AG10803 (cell line): ENCODE measurements around the gene ENTPD3.

Source experiments
- DNase-seq: peaks from one replicate; pipeline ENCODE4 v3.0.0; 2010; ENCODE audit warnings: low read depth
- H3K4me3 ChIP-seq: 2 replicates; pipeline ENCODE4 v1.5.1; 2011; ENCODE audit warnings: mild to moderate bottlenecking, low read length, control low read depth
- TF ChIP-seq, protein P1 (sequence below): conservative IDR thresholded peaks from 2 replicates; pipeline ENCODE4 v1.5.1; 2011; ENCODE audit warnings: mild to moderate bottlenecking, low read length, control low read depth, inconsistent platforms

The ENTPD3 gene

GRCh38 chr3:40452562-40452875 is 65.5 kb downstream of the ENTPD3 start:
- H3K4me3 ChIP-seq: peak overlapping the region; percentile 93
- TF ChIP-seq, protein P1, sequence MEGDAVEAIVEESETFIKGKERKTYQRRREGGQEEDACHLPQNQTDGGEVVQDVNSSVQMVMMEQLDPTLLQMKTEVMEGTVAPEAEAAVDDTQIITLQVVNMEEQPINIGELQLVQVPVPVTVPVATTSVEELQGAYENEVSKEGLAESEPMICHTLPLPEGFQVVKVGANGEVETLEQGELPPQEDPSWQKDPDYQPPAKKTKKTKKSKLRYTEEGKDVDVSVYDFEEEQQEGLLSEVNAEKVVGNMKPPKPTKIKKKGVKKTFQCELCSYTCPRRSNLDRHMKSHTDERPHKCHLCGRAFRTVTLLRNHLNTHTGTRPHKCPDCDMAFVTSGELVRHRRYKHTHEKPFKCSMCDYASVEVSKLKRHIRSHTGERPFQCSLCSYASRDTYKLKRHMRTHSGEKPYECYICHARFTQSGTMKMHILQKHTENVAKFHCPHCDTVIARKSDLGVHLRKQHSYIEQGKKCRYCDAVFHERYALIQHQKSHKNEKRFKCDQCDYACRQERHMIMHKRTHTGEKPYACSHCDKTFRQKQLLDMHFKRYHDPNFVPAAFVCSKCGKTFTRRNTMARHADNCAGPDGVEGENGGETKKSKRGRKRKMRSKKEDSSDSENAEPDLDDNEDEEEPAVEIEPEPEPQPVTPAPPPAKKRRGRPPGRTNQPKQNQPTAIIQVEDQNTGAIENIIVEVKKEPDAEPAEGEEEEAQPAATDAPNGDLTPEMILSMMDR: no peak
- DNase-seq: no peak

DNA sequence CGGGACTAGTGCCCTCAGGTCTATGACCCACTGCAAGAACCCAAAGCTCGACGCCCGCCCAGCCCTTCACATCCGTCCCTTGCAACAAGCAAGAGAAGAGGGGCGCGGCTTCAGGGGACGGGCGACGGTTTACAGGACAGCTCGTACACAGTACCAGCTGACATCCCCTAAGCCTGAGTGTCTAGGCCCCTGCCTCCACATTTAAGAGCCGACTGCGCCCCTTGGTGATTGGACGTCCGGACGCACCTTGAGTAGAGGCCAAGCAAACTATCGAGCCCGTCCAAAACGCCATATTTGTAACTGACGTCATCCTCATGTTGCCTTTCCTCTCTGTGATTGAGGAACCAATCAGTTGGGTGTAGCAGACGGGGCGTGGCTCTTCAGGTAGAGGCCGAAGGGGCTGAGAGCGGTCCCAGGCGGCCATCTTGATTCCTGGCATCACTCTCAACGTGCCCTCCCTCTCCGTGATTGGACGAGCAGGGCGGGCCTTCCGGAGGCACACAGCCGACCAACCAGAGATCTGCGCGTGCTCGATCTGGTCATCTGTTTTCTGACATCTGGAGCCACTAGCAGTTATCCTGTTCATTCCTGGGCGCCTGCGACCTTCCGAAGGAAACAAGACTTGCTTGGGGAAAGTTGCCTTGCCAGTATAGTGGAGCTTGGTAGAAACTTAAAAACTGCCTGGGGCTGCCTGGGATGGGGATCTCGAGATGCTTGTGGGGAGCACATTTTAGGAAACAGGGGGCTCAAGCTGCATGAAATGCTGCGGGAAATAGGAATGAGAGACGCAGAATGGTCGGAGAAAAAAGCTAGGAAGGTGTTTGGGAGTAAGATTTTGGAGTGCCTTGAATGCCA is 66.1 kb downstream of the ENTPD3 start:
- H3K4me3 ChIP-seq: peak overlapping the region; percentile 93
- TF ChIP-seq, protein P1: no peak
- peak; percentile 98 for DNase-seq

- no peak for DNase-seq
- TF ChIP-seq, protein P1: no peak
- H3K4me3 ChIP-seq: peak overlapping the region; percentile 93
Measured at GRCh38 chr3:40453933-40454332, 66.9 kb downstream of the ENTPD3 start.

GRCh38 chr3:40455328-40455727 is 68.3 kb downstream of the ENTPD3 start:
- TF ChIP-seq, protein P1: no peak
- DNase-seq: no peak
- H3K4me3 ChIP-seq: no peak overlapping the region

GRCh38 chr3:40456279-40456939 is 69.4 kb downstream of the ENTPD3 start:
- peak overlapping the region; percentile 93 for H3K4me3 ChIP-seq
- TF ChIP-seq, protein P1: no peak
- no peak for DNase-seq

DNA sequence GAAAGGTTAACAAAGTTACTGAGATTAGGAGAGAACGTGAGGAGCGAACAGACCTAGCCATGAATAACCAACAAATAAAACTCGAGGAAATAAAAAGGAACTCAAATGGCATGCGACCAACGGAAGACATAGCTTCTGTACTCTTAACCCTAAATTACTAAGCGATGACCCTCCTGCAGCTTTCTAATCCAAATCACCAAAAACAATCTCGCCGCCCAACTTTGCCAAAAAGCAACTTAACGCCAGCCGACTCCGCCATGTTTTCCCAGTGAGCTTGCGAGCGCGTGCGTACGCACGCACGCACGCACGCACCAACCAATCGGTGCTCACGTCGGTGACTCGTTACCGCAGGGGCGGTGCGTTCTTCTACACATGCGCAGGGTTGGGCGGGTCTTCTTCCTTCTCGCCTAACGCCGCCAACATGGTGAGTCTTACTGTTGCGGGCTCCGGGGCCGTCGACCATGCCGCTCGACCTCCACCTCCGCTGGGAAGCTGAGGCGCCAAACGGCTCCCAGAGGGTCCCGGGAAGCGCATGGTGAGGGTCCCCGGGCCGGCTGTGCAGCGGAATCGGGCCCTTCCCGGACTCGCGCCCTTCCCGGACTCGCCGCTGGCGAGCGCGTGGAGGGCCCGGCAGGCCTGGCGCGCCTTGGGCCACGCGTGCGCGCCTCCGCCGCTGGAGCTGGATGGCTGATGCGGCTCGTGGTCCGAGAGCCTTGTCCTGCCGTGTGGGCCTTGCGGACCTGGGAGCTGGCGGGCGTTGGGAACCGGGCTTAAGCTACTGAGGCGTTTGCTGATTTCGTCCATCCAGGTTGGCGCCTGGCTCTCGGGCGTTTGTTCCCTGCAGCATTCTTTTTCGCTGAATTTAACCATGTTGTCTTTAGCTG is 70.2 kb downstream of the ENTPD3 start, which contains the start of gene RPL14:
Gene RPL14, plus strand, starts transcription at position 400 of the 884 bp plus-strand sequence. Its CDS starts 133 bp downstream, at position 533.
- DNase-seq: peak; percentile 96
- H3K4me3 ChIP-seq: peak within 1 kb of the TSS; percentile 93
- TF ChIP-seq, protein P1: no peak
